Esophagus muscularis mucosa (tissue), 3 donors: ENCODE data around the gene DEPDC1B.

Experiments used
- CTCF ChIP-seq, 3 experiments: fragments of 200-600 bp in 2 of 3; fragments of 450-650 bp in 1 of 3; sonication (generic) in 2 of 3; IDR thresholded peaks; one replicate each; pipeline ENCODE4 v1.5.1; 2017 to 2019; ENCODE audit warnings: antibody characterized with exemption in 3 of 3, mild to moderate bottlenecking in 2 of 3, moderate library complexity in 1 of 3
- POLR2AphosphoS5 ChIP-seq, 2 donors: sonication (generic); formaldehyde crosslinking; IDR thresholded peaks; one replicate each; pipeline ENCODE4 v1.6.1; 2017; ENCODE audit warnings: antibody characterized with exemption in 2 of 2

DNA sequence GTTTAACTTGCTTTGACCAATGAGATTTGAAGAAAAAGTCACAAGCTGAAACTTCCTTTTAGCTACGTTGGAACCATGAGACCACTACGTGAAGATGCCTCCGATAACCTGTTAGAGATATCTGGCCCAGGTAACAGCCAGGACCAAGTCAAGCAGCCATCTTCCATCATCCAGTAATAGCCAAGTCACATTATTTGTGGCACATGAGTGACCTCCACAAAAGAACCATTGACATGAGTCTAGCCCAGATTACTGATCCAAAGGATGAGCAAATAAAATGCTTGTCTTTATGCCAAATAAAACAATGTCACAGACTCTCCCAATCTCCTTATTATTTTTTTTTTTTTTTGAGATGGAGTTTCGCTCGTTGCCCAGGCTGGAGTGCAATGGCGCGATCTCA, 1.6 kb downstream of the DEPDC1B start:
- TF ChIP-seq CTCF (IDR thresholded peaks at IDR 0.05) (no peak), POLR2AphosphoS5 (IDR thresholded peaks at IDR 0.05) (no peak)
